Measurements from ENCODE around the gene PROX1. TPM values are rescaled to one million over a fixed set of nuclear protein-coding genes. Genes with fewer than 3 reads are reported as not detected.
A peak's percentile ranks its signal among the peaks of the same experiment; 100 is the strongest.

PROX1 gene
- polyA plus RNA-seq, 3 donors, result 0.07 TPM; not detected in 2

- Histone ChIP-seq H3K9me3 (replicated peaks in 1 of 2; ENCODE audit: control insufficient read depth in 1 of 2, insufficient read depth in 1 of 2, low read length in 2 of 2) (no peaks in the 10 kb centered on the region), H3K36me3 (replicated peaks in 1 of 2; ENCODE audit: control insufficient read depth in 1 of 2, insufficient read depth in 2 of 2, low read length in 2 of 2) (no peaks in the 10 kb centered on the region), H3K4me3 (replicated peaks in 1 of 3; ENCODE audit: low read depth in 2 of 3, low read length in 3 of 3) (no peak overlapping the region), H3K4me2 (replicated peaks; ENCODE audit: extremely low read depth, low read length, poor library complexity, severe bottlenecking) (no peak overlapping the region), H3K9ac (ENCODE audit: insufficient read depth, low read length, poor library complexity, severe bottlenecking) (no peak overlapping the region), H3K79me2 (ENCODE audit: insufficient read depth, low read length) (no peaks in the 10 kb centered on the region), H3K27me3 (ENCODE audit: control insufficient read depth in 2 of 2, insufficient read depth in 2 of 2, low read length in 2 of 2) (no peaks in the 10 kb centered on the region), H4K20me1 (ENCODE audit: insufficient read depth, low read length) (no peaks in the 10 kb centered on the region), H3K27ac (ENCODE audit: low read depth in 1 of 2, low read length in 2 of 2) (no peak overlapping the region), H3K4me1 (ENCODE audit: control insufficient read depth in 1 of 2, insufficient read depth in 2 of 2, low read length in 2 of 2) (no peaks in the 10 kb centered on the region), H2AFZ (ENCODE audit: insufficient read depth, low read depth, low read length, poor library complexity, severe bottlenecking) (no peak overlapping the region)
- no peak for TF ChIP-seq CTCF (IDR thresholded peaks at IDR 0.05)
- peaks cover 0 to 4% (median 2%) of the 10 kb centered on the region in 3 donors for H3K27me3 Mint-ChIP-seq (ENCODE audit: low read depth in 3 of 3)
- H3K4me1 Mint-ChIP-seq, result no peaks in the 10 kb centered on the region
- H3K9me3 Mint-ChIP-seq, result peaks cover 0 to 4% (median 2%) of the 10 kb centered on the region in 7 donors
- no peak overlapping the region for H3K4me3 Mint-ChIP-seq
- no peak overlapping the region for H3K27ac Mint-ChIP-seq
- WGBS (ENCODE audit: insufficient coverage), result 85% methylated on average over 3 of the region's 7 CpGs
- no peaks in the 10 kb centered on the region for H3K36me3 Mint-ChIP-seq
- DNase-seq, result no peak
- intact Hi-C loops (cut with micrococcal nuclease), result no loop called here
These were observed 79.6 kb downstream of the PROX1 start for GRCh38 chr1:214067397-214067796.

- intact Hi-C loops (cut with micrococcal nuclease), result no loop called here
- WGBS (ENCODE audit: insufficient coverage), result 92% methylated on average over 7 of the region's 11 CpGs
- no peaks in the 10 kb centered on the region for H3K79me2 ChIP-seq (ENCODE audit: insufficient read depth, low read length)
These were observed 80.3 kb downstream of the PROX1 start for GRCh38 chr1:214067853-214068703.

More at GRCh38 chr1:214067853-214068703, 80.3 kb downstream of the PROX1 start:
- no peak for DNase-seq
- H3K27me3 Mint-ChIP-seq (ENCODE audit: low read depth in 3 of 3), result peaks cover 0 to 4% (median 2%) of the 10 kb centered on the region in 3 donors
- Histone ChIP-seq H4K20me1 (ENCODE audit: insufficient read depth, low read length) (no peaks in the 10 kb centered on the region), H3K9ac (ENCODE audit: insufficient read depth, low read length, poor library complexity, severe bottlenecking) (no peak overlapping the region), H3K4me3 (replicated peaks in 1 of 3; ENCODE audit: low read depth in 2 of 3, low read length in 3 of 3) (no peak overlapping the region), H3K27ac (ENCODE audit: low read depth in 1 of 2, low read length in 2 of 2) (no peak overlapping the region), H3K27me3 (ENCODE audit: control insufficient read depth in 2 of 2, insufficient read depth in 2 of 2, low read length in 2 of 2) (no peaks in the 10 kb centered on the region), H3K4me2 (replicated peaks; ENCODE audit: extremely low read depth, low read length, poor library complexity, severe bottlenecking) (no peak overlapping the region), H3K36me3 (replicated peaks in 1 of 2; ENCODE audit: control insufficient read depth in 1 of 2, insufficient read depth in 2 of 2, low read length in 2 of 2) (no peaks in the 10 kb centered on the region), H3K4me1 (ENCODE audit: control insufficient read depth in 1 of 2, insufficient read depth in 2 of 2, low read length in 2 of 2) (no peaks in the 10 kb centered on the region), H2AFZ (ENCODE audit: insufficient read depth, low read depth, low read length, poor library complexity, severe bottlenecking) (no peak overlapping the region), H3K9me3 (replicated peaks in 1 of 2; ENCODE audit: control insufficient read depth in 1 of 2, insufficient read depth in 1 of 2, low read length in 2 of 2) (no peaks in the 10 kb centered on the region)
- no peak for TF ChIP-seq CTCF (IDR thresholded peaks at IDR 0.05)
- H3K4me1 Mint-ChIP-seq, result no peaks in the 10 kb centered on the region
- no peak overlapping the region for H3K4me3 Mint-ChIP-seq
- peaks cover 0 to 4% (median 3%) of the 10 kb centered on the region in 7 donors for H3K9me3 Mint-ChIP-seq
- no peaks in the 10 kb centered on the region for H3K36me3 Mint-ChIP-seq
- H3K27ac Mint-ChIP-seq, result peak overlapping the region in 1 of 7 donors; percentile 68

All from CD14-positive monocyte (primary cell).